HUES6 (cell line): ENCODE measurements around the gene NANOS2.
A peak's percentile ranks its signal among the peaks of the same experiment; 100 is the strongest.

Experiments
- H3K27ac ChIP-seq: 2 replicates; pipeline ENCODE4 v1.7.0; 2013; ENCODE audit warnings: low read depth, mild to moderate bottlenecking, low read length, inconsistent platforms
- H3K27me3 ChIP-seq: 2 replicates; pipeline ENCODE4 v1.6.1; 2013; ENCODE audit warnings: low read length; ENCODE audit not compliant: control insufficient read depth, insufficient read depth
- H3K36me3 ChIP-seq: 2 replicates; pipeline ENCODE4 v1.6.1; 2013; ENCODE audit warnings: low read length; ENCODE audit not compliant: control insufficient read depth, insufficient read depth
- H3K4me1 ChIP-seq: 2 replicates; pipeline ENCODE4 v1.6.1; 2013; ENCODE audit warnings: low read length; ENCODE audit not compliant: control insufficient read depth, insufficient read depth
- H3K4me3 ChIP-seq: 2 replicates; pipeline ENCODE4 v1.5.1; 2013; ENCODE audit warnings: low read depth, low read length
- H3K9ac ChIP-seq: one replicate; pipeline ENCODE4 v1.6.1; 2013; ENCODE audit warnings: mild to moderate bottlenecking, low read length
- H3K9me3 ChIP-seq: 2 replicates; pipeline ENCODE4 v1.6.1; 2013; ENCODE audit warnings: low read depth, low read length; ENCODE audit not compliant: control insufficient read depth, insufficient read depth

NANOS2 gene

DNA sequence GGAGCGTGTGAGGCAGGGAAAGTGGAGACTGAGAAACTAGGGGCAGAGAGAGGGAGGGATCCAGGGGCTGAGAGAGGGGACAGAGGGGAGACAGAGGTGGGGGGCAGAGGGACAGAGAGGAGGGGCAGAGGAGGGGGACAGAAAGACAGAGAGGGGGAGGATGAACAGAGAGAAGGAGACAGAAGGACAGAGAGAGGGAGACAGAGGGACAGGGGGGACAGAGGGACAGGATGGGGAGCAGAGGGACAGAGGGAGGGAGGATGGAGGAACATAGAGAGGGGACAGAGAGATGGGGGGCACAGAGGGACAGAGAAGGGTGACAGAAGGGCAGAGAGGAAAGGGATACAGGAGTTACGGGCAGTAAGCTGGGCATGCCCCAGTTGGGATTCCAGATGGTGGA lies 14.7 kb upstream of the NANOS2 start:
- H3K9ac ChIP-seq = no peak overlapping the region
- peaks cover 45% of the 10 kb centered on the region for H3K27me3 ChIP-seq
- H3K36me3 ChIP-seq = no peaks in the 10 kb centered on the region
- peaks cover 5% of the 10 kb centered on the region for H3K4me1 ChIP-seq
- H3K27ac ChIP-seq = no peak overlapping the region
- no peak overlapping the region for H3K4me3 ChIP-seq
- H3K9me3 ChIP-seq = no peaks in the 10 kb centered on the region

GRCh38 chr19:45927565-45928261 lies 13.1 kb upstream of the NANOS2 start:
- H3K27me3 ChIP-seq = peaks cover 37% of the 10 kb centered on the region
- H3K27ac ChIP-seq = no peak overlapping the region
- H3K4me3 ChIP-seq = peak overlapping the region; percentile 52
- peak overlapping the region; percentile 25 for H3K9ac ChIP-seq
- H3K36me3 ChIP-seq = no peaks in the 10 kb centered on the region
- no peaks in the 10 kb centered on the region for H3K9me3 ChIP-seq
- peaks cover 5% of the 10 kb centered on the region for H3K4me1 ChIP-seq

DNA sequence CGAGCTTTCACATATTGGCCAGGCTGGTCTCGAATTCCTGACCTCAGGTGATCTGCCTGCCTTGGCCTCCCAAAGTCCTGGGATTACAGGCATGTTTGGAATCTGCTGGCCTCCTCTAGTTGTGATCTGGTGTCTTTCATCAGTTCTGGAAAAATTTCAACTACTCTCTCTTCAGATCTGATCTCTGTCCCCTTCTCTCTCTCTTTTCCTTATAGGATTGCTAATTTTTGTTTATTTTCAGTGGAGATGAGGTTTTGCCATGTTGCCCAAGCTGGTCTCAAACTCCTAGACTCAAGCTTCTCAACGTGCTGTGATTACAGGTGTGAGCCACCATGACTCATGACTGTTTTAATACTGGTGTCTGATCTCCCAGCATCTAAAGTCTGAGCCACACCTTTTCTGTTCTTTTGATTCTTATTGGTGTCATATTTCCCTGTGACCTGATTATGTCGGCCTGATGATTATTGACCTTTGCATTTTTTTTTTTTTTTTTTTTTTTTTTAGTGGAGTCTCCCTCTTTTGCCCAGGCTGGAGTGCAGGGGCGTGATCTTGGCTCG lies 10.4 kb upstream of the NANOS2 start:
- Histone ChIP-seq H3K4me1 (peaks cover 5% of the 10 kb centered on the region), H3K27ac (no peak overlapping the region), H3K9ac (no peak overlapping the region)

GRCh38 chr19:45922281-45922680 lies 7.7 kb upstream of the NANOS2 start:
- H3K9ac ChIP-seq = no peak overlapping the region
- H3K27ac ChIP-seq = no peak overlapping the region
- no peak overlapping the region for H3K4me3 ChIP-seq
- no peaks in the 10 kb centered on the region; the same call in 1 of the 2 replicates for H3K27me3 ChIP-seq
- H3K36me3 ChIP-seq = no peaks in the 10 kb centered on the region
- no peaks in the 10 kb centered on the region for H3K9me3 ChIP-seq
- H3K4me1 ChIP-seq = no peaks in the 10 kb centered on the region

More for the DNA sequence above, 10.4 kb upstream of the NANOS2 start:
- Histone ChIP-seq H3K4me3 (no peak overlapping the region), H3K36me3 (no peaks in the 10 kb centered on the region), H3K9me3 (no peaks in the 10 kb centered on the region), H3K27me3 (peaks cover 21% of the 10 kb centered on the region)

GRCh38 chr19:45920458-45920857 lies 5.9 kb upstream of the NANOS2 start:
- no peaks in the 10 kb centered on the region for H3K9me3 ChIP-seq
- H3K4me3 ChIP-seq = no peak overlapping the region
- H3K36me3 ChIP-seq = no peaks in the 10 kb centered on the region
- no peaks in the 10 kb centered on the region; the same call in 1 of the 2 replicates for H3K27me3 ChIP-seq
- H3K4me1 ChIP-seq = no peaks in the 10 kb centered on the region
- H3K9ac ChIP-seq = no peak overlapping the region
- no peak overlapping the region for H3K27ac ChIP-seq

- H3K9me3 ChIP-seq = no peaks in the 10 kb centered on the region
- H3K9ac ChIP-seq = no peak overlapping the region
- H3K27ac ChIP-seq = no peak overlapping the region
- H3K36me3 ChIP-seq = no peaks in the 10 kb centered on the region
- no peaks in the 10 kb centered on the region for H3K4me1 ChIP-seq
- no peaks in the 10 kb centered on the region; the same call in 1 of the 2 replicates for H3K27me3 ChIP-seq
- H3K4me3 ChIP-seq = no peak overlapping the region
Measured at GRCh38 chr19:45919678-45920077, 5.1 kb upstream of the NANOS2 start.

GRCh38 chr19:45918721-45919120 lies 4.1 kb upstream of the NANOS2 start:
- no peaks in the 10 kb centered on the region for H3K36me3 ChIP-seq
- no peaks in the 10 kb centered on the region for H3K4me1 ChIP-seq
- H3K9me3 ChIP-seq = no peaks in the 10 kb centered on the region
- no peak overlapping the region for H3K9ac ChIP-seq
- H3K27ac ChIP-seq = no peak overlapping the region
- H3K4me3 ChIP-seq = no peak overlapping the region
- no peaks in the 10 kb centered on the region; the same call in 1 of the 2 replicates for H3K27me3 ChIP-seq

DNA sequence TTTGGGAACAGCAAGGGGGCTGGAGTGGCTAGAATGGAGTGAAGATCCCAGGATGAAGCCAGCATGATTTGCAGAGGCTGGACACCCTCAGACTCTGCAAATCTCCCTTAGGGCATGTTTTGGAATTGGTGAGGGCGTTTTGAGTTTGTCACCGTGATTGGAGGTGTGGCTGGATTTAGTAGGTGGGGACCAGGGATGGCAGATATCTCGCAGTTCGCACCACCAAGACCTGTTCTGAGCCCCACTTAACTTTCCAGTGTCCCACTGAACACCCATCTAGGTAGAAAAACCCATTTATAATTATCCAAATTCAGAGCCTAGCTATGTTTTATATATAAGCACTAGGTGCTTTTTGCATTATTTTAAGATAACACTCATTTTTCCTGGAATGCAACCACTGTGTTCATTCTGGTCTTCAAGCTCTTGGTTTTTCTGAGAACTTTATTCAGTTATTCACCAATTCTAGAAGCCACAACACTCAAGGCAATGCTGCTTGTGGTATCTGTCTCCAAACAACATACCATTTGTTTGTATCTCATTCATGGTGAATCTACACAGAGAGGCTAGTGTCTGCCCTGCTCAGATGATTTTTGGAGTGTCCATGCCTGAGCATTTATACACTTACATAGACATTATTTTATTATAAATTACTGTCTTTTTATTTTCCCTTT lies 3.0 kb upstream of the NANOS2 start:
- Histone ChIP-seq H3K36me3 (no peaks in the 10 kb centered on the region), H3K27me3 (no peaks in the 10 kb centered on the region; the same call in 1 of the 2 replicates), H3K9me3 (no peaks in the 10 kb centered on the region), H3K27ac (no peak overlapping the region), H3K4me3 (no peak overlapping the region), H3K4me1 (no peaks in the 10 kb centered on the region), H3K9ac (no peak overlapping the region)

DNA sequence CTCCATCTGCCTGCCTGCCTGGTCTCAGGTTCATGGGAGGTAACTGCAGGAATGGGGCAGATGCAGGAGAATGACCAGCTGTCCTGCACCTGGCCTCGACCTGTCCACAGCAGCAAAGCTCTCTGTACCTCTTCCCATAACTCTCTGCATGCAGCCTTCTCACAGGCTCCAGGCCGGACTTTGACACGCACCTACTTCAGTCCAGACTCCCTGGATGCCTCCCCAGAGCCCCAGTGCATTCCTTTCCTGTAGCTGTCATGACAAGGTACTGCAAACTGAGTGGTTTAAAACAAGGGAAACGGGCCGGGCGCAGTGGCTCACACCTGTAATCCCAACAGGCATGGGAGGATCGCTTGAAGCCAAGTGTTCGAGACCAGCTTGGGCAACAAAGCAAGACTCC lies 3.3 kb downstream of the NANOS2 start:
- Histone ChIP-seq H3K36me3 (no peaks in the 10 kb centered on the region), H3K27ac (no peak overlapping the region), H3K27me3 (no peaks in the 10 kb centered on the region), H3K4me1 (no peaks in the 10 kb centered on the region), H3K9me3 (no peaks in the 10 kb centered on the region), H3K9ac (no peak overlapping the region), H3K4me3 (no peak overlapping the region)

GRCh38 chr19:45908956-45909355 lies 5.6 kb downstream of the NANOS2 start:
- no peaks in the 10 kb centered on the region for H3K9me3 ChIP-seq
- no peaks in the 10 kb centered on the region for H3K27me3 ChIP-seq
- H3K9ac ChIP-seq = no peak overlapping the region
- H3K36me3 ChIP-seq = no peaks in the 10 kb centered on the region
- H3K27ac ChIP-seq = no peak overlapping the region
- H3K4me3 ChIP-seq = no peak overlapping the region
- no peaks in the 10 kb centered on the region for H3K4me1 ChIP-seq

GRCh38 chr19:45906221-45906620 lies 8.4 kb downstream of the NANOS2 start:
- no peaks in the 10 kb centered on the region for H3K36me3 ChIP-seq
- no peak overlapping the region for H3K9ac ChIP-seq
- H3K27ac ChIP-seq = no peak overlapping the region
- no peaks in the 10 kb centered on the region for H3K4me1 ChIP-seq
- peaks cover 9% of the 10 kb centered on the region for H3K27me3 ChIP-seq
- H3K4me3 ChIP-seq = no peak overlapping the region
- H3K9me3 ChIP-seq = no peaks in the 10 kb centered on the region
